Fibroblast of the aortic adventitia (primary cell): ENCODE measurements around the gene PAXIP1. TPM values are rescaled to one million over a fixed set of nuclear protein-coding genes. Genes with fewer than 3 reads are reported as not detected.

Experiments
- DNase-seq: peaks from one replicate; pipeline ENCODE4 v3.0.0-alpha.2; 2010; ENCODE audit warnings: low read depth
- H3K4me3 ChIP-seq: 2 replicates; pipeline ENCODE4 v1.5.1; 2011; ENCODE audit warnings: low read depth, mild to moderate bottlenecking, control low read depth, low read length, moderate library complexity
- CTCF ChIP-seq: IDR thresholded peaks from 2 replicates; pipeline ENCODE4 v1.5.1; 2011; ENCODE audit warnings: mild to moderate bottlenecking, low read length, control low read depth, inconsistent platforms; ENCODE audit not compliant: insufficient read depth
- total RNA-seq: library from RNA; depleted of rRNA; stranded (reverse); fragments of >200 nt; gene quantifications from 2 replicates; pipeline ENCODE4 v1.2.3, GENCODE V29; 2012; ENCODE audit warnings: low replicate concordance

PAXIP1 gene
- total RNA-seq, 1 donor: 12.2 TPM

- DNase-seq: no peak
- no peak overlapping the region for H3K4me3 ChIP-seq
- TF ChIP-seq CTCF: no peak
These were observed 84.2 kb downstream of the PAXIP1 start for GRCh38 chr7:154918741-154919140.

DNA sequence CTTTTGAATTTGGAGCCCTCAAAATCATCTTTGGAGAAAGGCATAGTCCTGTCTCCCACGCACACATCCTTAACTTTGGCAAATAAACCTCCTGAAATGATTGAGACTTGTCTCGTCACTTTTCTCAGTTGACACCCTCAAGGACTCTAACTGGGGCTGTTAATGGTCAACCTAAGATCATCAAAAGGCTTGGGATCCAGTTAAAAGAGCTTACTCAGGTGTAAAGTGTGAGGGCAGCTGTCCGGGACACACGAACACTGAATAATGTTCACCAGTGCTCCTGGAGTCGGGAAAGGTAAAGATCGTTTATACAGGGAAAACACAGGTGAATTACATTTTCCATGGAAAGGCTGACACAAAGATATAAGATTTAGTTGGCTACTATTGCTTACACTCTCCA lies 84.7 kb downstream of the PAXIP1 start:
- DNase-seq: no peak
- TF ChIP-seq CTCF: no peak
- no peak overlapping the region for H3K4me3 ChIP-seq

GRCh38 chr7:154917808-154918160 lies 85.1 kb downstream of the PAXIP1 start:
- no peak overlapping the region for H3K4me3 ChIP-seq
- TF ChIP-seq CTCF: no peak
- no peak for DNase-seq

DNA sequence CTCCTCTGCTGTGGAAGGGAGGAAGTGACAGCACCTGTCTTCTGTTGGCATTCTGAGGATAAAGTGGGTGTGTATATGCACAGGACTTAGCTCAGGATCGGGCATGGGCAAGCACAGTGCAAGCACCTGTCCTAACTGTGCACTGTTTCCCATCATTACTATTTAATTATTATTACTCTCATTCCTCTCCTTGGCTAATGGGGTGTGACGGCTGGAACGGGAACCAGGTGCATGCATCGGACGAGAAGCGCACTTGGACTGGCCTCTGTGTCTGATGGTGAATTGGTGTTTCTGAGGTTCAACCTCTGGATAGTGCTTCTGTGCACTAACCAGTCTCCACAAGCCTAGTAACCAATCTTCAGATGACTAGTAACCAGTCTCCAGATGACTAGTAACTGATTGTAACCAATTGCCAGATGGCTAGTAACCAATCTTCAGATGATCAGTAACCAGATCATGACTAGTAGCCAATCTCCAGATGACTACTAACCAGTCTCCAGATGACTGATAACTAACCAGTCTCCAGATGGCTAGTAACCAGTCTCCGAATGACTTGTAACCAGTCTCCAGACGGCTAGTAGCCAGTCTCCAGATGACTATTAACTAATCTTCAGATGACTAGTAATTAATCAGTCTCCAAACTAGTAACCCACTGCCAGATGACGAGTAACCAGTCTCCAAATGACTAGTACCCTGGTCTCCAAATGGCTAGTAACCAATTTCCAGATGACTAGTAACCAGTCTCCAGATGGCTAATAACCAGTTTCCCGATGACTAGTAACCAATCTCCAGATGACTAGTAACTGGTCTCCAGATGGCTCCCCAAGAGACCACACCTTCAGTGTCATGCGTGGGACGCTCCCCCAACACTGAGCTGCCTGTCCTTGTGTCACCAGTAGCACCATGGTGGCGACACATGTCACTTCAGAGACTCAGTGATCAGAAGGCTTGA lies 85.8 kb downstream of the PAXIP1 start:
- no peak for DNase-seq
- TF ChIP-seq CTCF: no peak
- no peak overlapping the region for H3K4me3 ChIP-seq

- DNase-seq: no peak
- TF ChIP-seq CTCF: no peak
- no peak overlapping the region for H3K4me3 ChIP-seq
These were observed 86.5 kb downstream of the PAXIP1 start for GRCh38 chr7:154916381-154916780.

DNA sequence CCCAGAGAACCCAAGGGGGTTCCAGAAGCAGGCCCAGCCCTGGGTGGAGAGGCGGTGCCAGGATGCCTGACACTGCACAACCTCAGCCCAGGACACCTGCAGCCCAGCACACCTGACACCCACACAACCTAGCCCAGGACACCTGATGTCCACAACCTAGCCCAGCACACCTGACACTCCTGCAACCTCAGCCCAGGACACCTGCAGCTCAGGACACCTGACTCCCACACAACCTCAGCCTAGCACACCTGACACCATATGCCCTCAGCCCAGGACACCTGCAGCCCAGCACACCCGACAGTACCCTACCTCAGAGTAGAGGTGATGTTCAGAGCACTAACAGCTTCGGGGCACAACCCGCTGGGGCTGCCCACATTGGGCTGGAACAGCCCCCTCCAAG lies 87.3 kb downstream of the PAXIP1 start:
- TF ChIP-seq CTCF: no peak
- no peak overlapping the region for H3K4me3 ChIP-seq
- no peak for DNase-seq
